Activated T-helper 2 cell treated with anti-CD3 and anti-CD28 coated beads, Interferon-gamma antibody, Interleukin-2, Interleukin-4, amounts not matched to agents 10 μg/mL and 5 μg/mL and 100 μg/mL, durations not matched to agents 14 hours and 24 hours and 36 hours (primary cell): ENCODE results near the gene SPPL2A. TPM values are rescaled to one million over a fixed set of nuclear protein-coding genes. Genes with fewer than 3 reads are reported as not detected.
"Not testable (repeated sequence)": the region's sequence is repeated elsewhere in the genome, so short reads cannot be mapped to it uniquely, and the experiment has no call there.

Experiments used
- DNase-seq: peaks from one replicate; pipeline ENCODE4 v3.0.0; 2021; ENCODE audit warnings: low spot score
- H3K27ac Mint-ChIP-seq: one replicate; pipeline ENCODE4 v1.8.0; 2021; ENCODE audit warnings: mixed read lengths
- H3K27me3 Mint-ChIP-seq: one replicate; pipeline ENCODE4 v1.8.0; 2021; ENCODE audit warnings: low read depth, mixed read lengths
- H3K36me3 Mint-ChIP-seq: one replicate; pipeline ENCODE4 v1.8.0; 2021; ENCODE audit warnings: low read depth, mixed read lengths
- H3K4me1 Mint-ChIP-seq: one replicate; pipeline ENCODE4 v1.8.0; 2021; ENCODE audit warnings: low read depth, mixed read lengths
- H3K4me3 Mint-ChIP-seq: one replicate; pipeline ENCODE4 v1.8.0; 2021; ENCODE audit warnings: low read depth, mild to moderate bottlenecking, moderate library complexity, mixed read lengths
- H3K9me3 Mint-ChIP-seq: one replicate; pipeline ENCODE4 v1.8.0; 2021; ENCODE audit warnings: mixed read lengths
- intact Hi-C: fragments of 100-400 bp; cut with micrococcal nuclease; formaldehyde crosslinking; loops from one replicate; pipeline ENCODE4 v1.15.1; 2023
- total RNA-seq: library from RNA; stranded (reverse); gene quantifications from 2 replicates; pipeline ENCODE4 v1.2.3, GENCODE V29; 2022

The SPPL2A gene
- total RNA-seq, 1 donor from 2014 or later = 97.3 TPM

- intact Hi-C loops = no loop called here
- Mint-ChIP-seq H3K9me3 (no peaks in the 10 kb centered on the region), H3K27ac (no peak overlapping the region), H3K4me1 (no peaks in the 10 kb centered on the region), H3K27me3 (no peaks in the 10 kb centered on the region), H3K36me3 (peaks cover 6% of the 10 kb centered on the region), H3K4me3 (no peak overlapping the region)
- no peak for DNase-seq
These were observed 67.4 kb downstream of the SPPL2A start for GRCh38 chr15:50698101-50698500.

- Mint-ChIP-seq H3K4me3 (no peak overlapping the region), H3K9me3 (no peaks in the 10 kb centered on the region), H3K27ac (no peak overlapping the region), H3K36me3 (peaks cover 3% of the 10 kb centered on the region), H3K27me3 (no peaks in the 10 kb centered on the region), H3K4me1 (no peaks in the 10 kb centered on the region)
- intact Hi-C loops = no loop called here
- no peak for DNase-seq
These were observed 68.3 kb downstream of the SPPL2A start for GRCh38 chr15:50697109-50697797.

- DNase-seq = not testable (repeated sequence)
These were observed 70.8 kb downstream of the SPPL2A start for GRCh38 chr15:50694634-50695165.

GRCh38 chr15:50687302-50687902 is 78.1 kb downstream of the SPPL2A start:
- DNase-seq = no peak
- Mint-ChIP-seq H3K9me3 (no peaks in the 10 kb centered on the region), H3K36me3 (peaks cover 34% of the 10 kb centered on the region), H3K4me1 (peaks cover 34% of the 10 kb centered on the region), H3K27ac (peak overlapping the region; percentile 91), H3K27me3 (no peaks in the 10 kb centered on the region), H3K4me3 (peak overlapping the region; percentile 99)
- intact Hi-C loops = loop anchor here (2.0 kb wide), 1 partner anchor 193 kb away; no protein-coding TSS in a partner anchor

More at GRCh38 chr15:50694634-50695165, 70.8 kb downstream of the SPPL2A start:
- H3K36me3 Mint-ChIP-seq, H3K4me1 Mint-ChIP-seq, intact Hi-C loops, H3K4me3 Mint-ChIP-seq, H3K9me3 Mint-ChIP-seq, H3K27me3 Mint-ChIP-seq, H3K27ac Mint-ChIP-seq: not testable (repeated sequence)

GRCh38 chr15:50686469-50687301 is 78.8 kb downstream of the SPPL2A start, which contains the start of gene TRPM7:
TSS of gene TRPM7 (minus strand) at chr15:50686797. CDS start at chr15:50686533, 264 bp downstream.
- H3K27ac Mint-ChIP-seq = peak within 1 kb of the TSS; percentile 98
- peaks cover 39% of the 10 kb centered on the region for H3K36me3 Mint-ChIP-seq
- intact Hi-C loops = loop anchor here (1.0 to 2.0 kb wide), 3 partner anchors 79 to 221 kb away; partner anchors contain the start of gene SPPL2A
- peak within 1 kb of the TSS; percentile 99 for H3K4me3 Mint-ChIP-seq
- H3K4me1 Mint-ChIP-seq = peaks cover 37% of the 10 kb centered on the region
- DNase-seq = peak; percentile 88
- H3K27me3 Mint-ChIP-seq = no peaks in the 10 kb centered on the region
- no peaks in the 10 kb centered on the region for H3K9me3 Mint-ChIP-seq

GRCh38 chr15:50685976-50686468 is 79.5 kb downstream of the SPPL2A start:
- H3K9me3 Mint-ChIP-seq = no peaks in the 10 kb centered on the region
- no peaks in the 10 kb centered on the region for H3K27me3 Mint-ChIP-seq
- DNase-seq = peak; percentile 55
- peak overlapping the region; percentile 99 for H3K4me3 Mint-ChIP-seq
- peaks cover 43% of the 10 kb centered on the region for H3K4me1 Mint-ChIP-seq
- H3K27ac Mint-ChIP-seq = peak overlapping the region; percentile 98
- peaks cover 46% of the 10 kb centered on the region for H3K36me3 Mint-ChIP-seq
- intact Hi-C loops = loop anchor here (1.0 to 2.0 kb wide), 3 partner anchors 79 to 221 kb away; partner anchors contain the start of gene SPPL2A

GRCh38 chr15:50685191-50685975 is 80.1 kb downstream of the SPPL2A start:
- H3K9me3 Mint-ChIP-seq = no peaks in the 10 kb centered on the region
- H3K27me3 Mint-ChIP-seq = no peaks in the 10 kb centered on the region
- H3K36me3 Mint-ChIP-seq = peaks cover 46% of the 10 kb centered on the region
- no peak for DNase-seq
- H3K27ac Mint-ChIP-seq = peak overlapping the region; percentile 98
- peaks cover 43% of the 10 kb centered on the region for H3K4me1 Mint-ChIP-seq
- intact Hi-C loops = no loop called here
- H3K4me3 Mint-ChIP-seq = peak overlapping the region; percentile 99

GRCh38 chr15:50681467-50681866 is 84.0 kb downstream of the SPPL2A start:
- Mint-ChIP-seq H3K27ac (peak overlapping the region; percentile 39), H3K27me3 (no peaks in the 10 kb centered on the region), H3K4me1 (peaks cover 32% of the 10 kb centered on the region), H3K36me3 (peaks cover 48% of the 10 kb centered on the region), H3K4me3 (no peak overlapping the region), H3K9me3 (no peaks in the 10 kb centered on the region)
- DNase-seq = no peak
- intact Hi-C loops = no loop called here

GRCh38 chr15:50676799-50677483 is 88.6 kb downstream of the SPPL2A start:
- H3K27me3 Mint-ChIP-seq = no peaks in the 10 kb centered on the region
- H3K36me3 Mint-ChIP-seq = peaks cover 32% of the 10 kb centered on the region
- no peaks in the 10 kb centered on the region for H3K9me3 Mint-ChIP-seq
- peaks cover 13% of the 10 kb centered on the region for H3K4me1 Mint-ChIP-seq
- DNase-seq = no peak
- H3K27ac Mint-ChIP-seq = no peak overlapping the region
- H3K4me3 Mint-ChIP-seq = no peak overlapping the region
- intact Hi-C loops = no loop called here

GRCh38 chr15:50675535-50676144 is 89.9 kb downstream of the SPPL2A start:
- peaks cover 7% of the 10 kb centered on the region for H3K4me1 Mint-ChIP-seq
- H3K27ac Mint-ChIP-seq = no peak overlapping the region
- intact Hi-C loops = loop anchor here (1.0 kb wide), 1 partner anchor 232 kb away; no protein-coding TSS in a partner anchor
- no peaks in the 10 kb centered on the region for H3K27me3 Mint-ChIP-seq
- DNase-seq = no peak
- peaks cover 26% of the 10 kb centered on the region for H3K36me3 Mint-ChIP-seq
- H3K9me3 Mint-ChIP-seq = no peaks in the 10 kb centered on the region
- no peak overlapping the region for H3K4me3 Mint-ChIP-seq

GRCh38 chr15:50670115-50670514 is 95.4 kb downstream of the SPPL2A start:
- intact Hi-C loops = no loop called here
- Mint-ChIP-seq H3K4me1 (no peaks in the 10 kb centered on the region), H3K27me3 (no peaks in the 10 kb centered on the region)

More at GRCh38 chr15:50670115-50670514, 95.4 kb downstream of the SPPL2A start:
- Mint-ChIP-seq H3K9me3 (no peaks in the 10 kb centered on the region), H3K4me3 (no peak overlapping the region), H3K36me3 (peaks cover 45% of the 10 kb centered on the region), H3K27ac (no peak overlapping the region)
- no peak for DNase-seq
